HG03196 (cell line): ENCODE results near the gene TXNL4B.

Experiments used
- ATAC-seq: cut with Tn5 transposase; IDR thresholded peaks from one replicate; pipeline ENCODE4 v1.9.1; 2021; ENCODE audit not compliant: unreplicated experiment

The TXNL4B gene

GRCh38 chr16:72042157-72042660, 51.2 kb downstream of the TXNL4B start:
- no peak for ATAC-seq

- ATAC-seq, result no peak
Observed at GRCh38 chr16:72036098-72036497, 57.3 kb downstream of the TXNL4B start.
